Measurements from ENCODE around the gene PPP3CA.

PPP3CA gene

GRCh38 chr4:101347267-101347556 is at the start of gene PPP3CA:
TSS of gene PPP3CA (minus strand) at chr4:101347526.
- no peak for DNase-seq

DNA sequence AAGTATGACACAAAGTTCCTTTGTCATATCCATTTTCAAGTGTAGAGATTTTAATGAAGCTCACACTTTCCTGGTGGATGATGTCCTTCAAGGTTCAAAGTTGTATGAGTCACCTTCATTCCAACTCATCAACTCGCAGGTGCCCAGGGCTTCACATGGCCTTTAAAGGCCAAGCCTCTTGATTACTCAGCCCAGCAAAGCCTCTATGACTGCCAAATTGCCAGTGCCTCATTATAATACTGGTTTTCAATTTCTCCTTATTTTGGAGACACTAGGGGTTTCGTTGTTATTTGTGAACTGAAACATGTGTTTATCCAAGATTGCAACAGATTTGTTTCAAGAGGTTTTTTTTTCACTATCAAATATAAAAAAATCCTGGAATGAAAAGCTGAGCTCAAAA is 45.9 kb upstream of the PPP3CA start:
- DNase-seq, result peak; percentile 18

DNA sequence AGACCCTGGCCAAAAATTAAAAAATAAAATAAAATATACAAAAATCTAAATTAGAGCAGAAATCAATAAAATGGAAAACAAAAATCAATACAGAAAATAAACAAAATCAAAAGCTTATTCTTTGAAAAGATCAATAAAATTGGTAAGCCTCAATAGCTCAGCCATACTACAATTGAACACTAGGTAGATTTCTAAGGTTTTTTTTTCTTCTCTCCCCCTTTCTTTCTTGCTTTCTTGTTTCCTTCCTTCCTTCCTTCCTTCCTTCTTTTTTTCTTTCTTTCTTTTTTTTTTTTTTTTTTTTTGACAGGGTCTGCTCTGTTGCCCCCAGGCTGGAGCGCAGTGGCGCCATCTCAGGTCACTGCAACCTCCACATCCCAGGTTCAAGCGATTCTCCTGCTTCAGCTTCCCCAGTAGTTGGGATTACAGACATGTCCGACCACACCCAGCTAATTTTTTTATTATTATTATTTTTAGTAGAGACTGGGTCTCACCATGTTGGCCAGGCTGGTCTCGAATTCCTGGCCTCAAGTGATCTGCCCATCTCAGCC is 23.4 kb upstream of the PPP3CA start:
- no peak for DNase-seq

DNA sequence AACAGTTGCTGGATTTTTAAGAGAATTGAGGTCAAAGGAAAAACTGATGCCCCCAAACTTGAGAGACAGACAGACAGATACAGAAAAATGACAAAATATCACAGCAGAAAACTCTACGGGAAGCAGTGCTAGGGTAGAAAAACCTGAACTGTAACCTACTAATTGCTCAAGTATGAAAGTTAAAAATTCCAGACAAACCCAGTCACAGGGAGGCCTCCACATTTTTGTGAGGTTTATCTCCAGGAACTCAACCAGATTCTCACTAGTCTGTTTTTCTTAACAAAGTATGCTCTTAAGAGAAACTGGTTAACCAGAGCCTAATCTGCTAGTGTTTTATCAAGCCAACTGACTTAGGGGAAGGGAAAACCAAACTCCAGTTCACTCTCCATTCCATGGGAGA is 19.9 kb upstream of the PPP3CA start:
- DNase-seq, result peak; percentile 90

DNA sequence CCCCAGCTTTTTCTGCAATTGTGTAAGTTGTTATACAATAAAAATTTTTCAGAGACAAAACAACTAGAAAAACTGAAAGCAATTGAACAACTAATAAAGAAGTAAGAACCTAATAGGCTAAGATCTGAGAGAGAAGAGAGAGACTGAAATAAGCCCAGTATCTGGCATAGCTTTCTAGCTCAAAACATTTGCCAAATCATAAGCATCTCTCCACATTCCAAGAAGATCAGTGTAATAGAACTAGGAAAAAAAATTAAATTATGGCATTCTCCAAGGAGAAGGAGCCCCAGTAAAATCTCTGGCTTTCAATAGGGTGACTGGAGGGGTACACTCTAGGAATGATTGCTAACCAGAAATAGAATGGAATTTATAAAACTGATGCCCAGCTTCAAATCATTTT is 19.0 kb upstream of the PPP3CA start:
- DNase-seq, result peak; percentile 30

DNA sequence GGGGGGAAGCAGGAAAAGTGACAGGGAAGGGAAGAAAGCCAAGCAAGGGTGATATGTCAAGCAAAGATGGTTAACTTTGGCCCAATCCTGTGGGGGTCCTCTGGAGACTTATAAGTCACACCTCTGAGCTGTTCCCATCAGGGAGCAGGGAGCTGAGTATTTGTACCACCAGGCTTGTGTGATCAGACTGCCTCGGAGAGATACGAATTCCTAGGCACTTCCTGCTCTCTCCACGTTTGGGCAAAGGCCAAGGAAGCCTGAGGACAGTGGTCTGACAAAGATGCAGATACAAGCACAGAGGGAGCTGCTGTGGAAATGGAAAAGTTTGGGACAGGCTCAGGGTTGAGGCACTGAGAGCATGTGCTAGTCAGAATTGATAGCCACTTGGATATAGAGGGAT is 10.4 kb upstream of the PPP3CA start:
- peak; percentile 35 for DNase-seq

GRCh38 chr4:101356928-101357327 is 9.6 kb upstream of the PPP3CA start:
- DNase-seq, result peak; percentile 97

DNA sequence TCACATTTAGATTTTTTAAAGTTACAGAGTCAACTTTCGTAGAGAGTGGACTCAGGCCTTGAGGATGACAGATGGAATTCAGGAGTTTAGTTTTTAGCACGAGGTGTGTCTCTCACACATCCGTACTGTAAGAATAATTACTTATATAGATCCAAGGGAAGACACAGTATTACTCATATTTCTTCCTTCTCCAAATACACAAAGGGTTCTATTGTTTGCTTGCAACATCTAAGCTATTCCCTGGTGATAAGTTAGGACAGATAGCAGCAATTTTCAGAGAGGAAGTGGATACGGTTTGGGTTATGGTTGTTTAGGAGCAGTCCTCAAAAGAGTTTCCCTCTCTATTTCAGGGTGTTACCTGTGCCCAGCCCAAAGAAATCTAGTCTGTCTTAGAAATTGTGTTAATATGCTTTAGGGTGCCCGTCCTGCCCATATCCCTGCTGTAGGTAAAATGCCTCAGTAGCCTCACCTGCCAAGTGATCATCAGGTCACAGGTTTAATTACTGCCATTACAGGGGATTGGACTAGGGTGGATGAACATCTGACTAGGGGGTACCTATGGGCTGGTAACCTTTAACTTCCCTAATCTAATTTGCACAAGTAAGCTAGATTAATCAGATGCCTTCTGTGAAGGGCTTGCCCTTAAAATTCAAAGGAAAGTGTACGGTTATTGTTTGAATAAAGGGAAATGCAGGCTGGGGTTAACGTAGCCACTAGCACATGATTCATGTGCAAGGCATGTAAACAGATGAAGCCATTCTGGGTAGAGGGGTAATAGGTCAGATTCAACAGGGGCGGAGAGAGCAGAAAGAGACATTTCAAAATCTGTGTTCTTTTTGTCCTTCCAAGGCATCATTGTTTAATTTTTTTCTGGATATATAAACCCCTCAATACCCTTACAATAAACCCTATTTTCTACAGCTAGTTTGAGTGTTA is 8.7 kb upstream of the PPP3CA start:
- peak; percentile 83 for DNase-seq

DNA sequence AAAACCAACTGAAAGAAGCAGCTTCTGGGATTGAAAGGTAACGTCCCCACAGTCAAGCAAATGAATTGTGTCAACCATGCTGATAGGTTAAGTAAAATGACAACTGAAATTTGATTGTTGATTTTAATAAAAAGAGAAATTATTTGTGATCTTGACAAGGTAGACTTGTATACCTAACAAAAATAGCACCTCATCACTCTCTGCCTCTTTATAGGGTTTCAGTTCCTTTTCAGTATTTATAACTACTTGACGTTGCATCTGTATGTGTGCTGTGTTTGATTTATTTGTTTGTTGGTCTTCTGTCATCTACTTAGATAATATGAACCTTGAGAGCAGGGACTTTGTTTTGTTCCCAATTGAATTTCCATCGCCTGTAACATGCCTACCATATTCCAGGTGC is 7.9 kb upstream of the PPP3CA start:
- DNase-seq, result no peak

DNA sequence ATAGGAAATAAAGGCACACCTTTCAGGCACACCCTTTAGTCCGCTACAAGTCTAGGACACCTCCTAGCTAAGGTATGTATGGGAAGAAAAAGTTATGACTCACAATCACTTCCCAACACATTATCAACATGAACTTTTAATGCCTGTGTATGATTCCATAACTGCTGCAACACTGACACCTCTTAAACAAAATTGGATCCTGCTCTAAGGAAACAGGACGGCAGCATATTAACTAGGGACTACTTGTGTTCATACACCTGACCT is 2.4 kb upstream of the PPP3CA start:
- no peak for DNase-seq

- DNase-seq, result no peak
Observed at GRCh38 chr4:101348995-101349800, 1.9 kb upstream of the PPP3CA start.

- peak; percentile 31 for DNase-seq
Observed at GRCh38 chr4:101348367-101348827, 1.1 kb upstream of the PPP3CA start.

DNA sequence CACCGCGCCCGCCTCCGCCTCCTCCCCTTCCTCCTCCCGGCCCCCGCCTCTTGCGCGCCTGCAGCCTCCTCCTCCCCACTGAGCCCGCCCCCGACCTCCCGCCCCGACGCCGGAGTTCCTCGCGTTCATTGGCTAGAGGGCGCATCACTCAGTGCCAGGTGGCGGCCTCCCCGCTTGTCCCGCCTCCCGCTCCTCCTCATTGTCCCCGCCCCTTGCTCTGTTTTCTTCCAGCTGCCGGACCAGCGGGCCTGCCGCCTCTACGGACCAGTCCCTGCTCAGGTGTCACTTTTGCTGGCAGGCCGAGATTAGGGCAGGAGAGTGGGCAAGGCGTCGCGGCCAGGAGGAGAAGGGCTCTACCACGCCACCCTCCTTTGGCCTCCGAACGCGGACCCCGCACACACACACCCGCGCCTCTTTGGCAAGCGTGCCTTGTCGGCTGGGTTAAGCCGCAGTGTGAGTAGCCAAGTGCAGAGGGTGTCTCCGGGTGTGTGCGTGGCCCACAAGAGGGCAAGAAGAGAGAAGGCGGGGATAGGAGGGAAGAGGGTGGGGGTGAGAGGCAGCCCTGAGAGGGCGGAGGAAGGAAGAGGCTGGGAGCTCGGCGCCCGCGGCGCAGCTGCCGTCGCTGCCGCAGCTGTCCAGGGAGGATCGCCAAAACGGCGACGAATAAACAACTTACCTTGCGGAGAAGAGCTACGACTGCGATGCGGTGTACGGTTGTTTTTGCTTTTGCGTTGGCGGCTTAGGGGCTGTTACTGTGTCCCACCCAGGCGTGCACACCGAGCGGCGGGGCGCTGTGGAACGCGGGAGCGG is 436 bp upstream of the PPP3CA start:
- DNase-seq, result peak; percentile 97

GRCh38 chr4:101346351-101347266 is 717 bp downstream of the PPP3CA start:
- DNase-seq, result peak; percentile 67

GRCh38 chr4:101345596-101346350 is 1.6 kb downstream of the PPP3CA start:
- DNase-seq, result peak; percentile 60

GRCh38 chr4:101345271-101345595 is 2.1 kb downstream of the PPP3CA start:
- peak; percentile 37 for DNase-seq

- no peak for DNase-seq
Observed at GRCh38 chr4:101339332-101339731, 8.0 kb downstream of the PPP3CA start.

GRCh38 chr4:101337688-101338087 is 9.6 kb downstream of the PPP3CA start:
- DNase-seq, result peak; percentile 42

GRCh38 chr4:101334963-101335572 is 12.3 kb downstream of the PPP3CA start:
- no peak for DNase-seq

- DNase-seq, result no peak
Observed at GRCh38 chr4:101332424-101332823, 14.9 kb downstream of the PPP3CA start.

GRCh38 chr4:101331017-101331416 is 16.3 kb downstream of the PPP3CA start:
- peak; percentile 13 for DNase-seq

Measured in fibroblast of skin of right quadriceps (primary cell).